ENCODE data around the gene EXOC3L2.

DNA sequence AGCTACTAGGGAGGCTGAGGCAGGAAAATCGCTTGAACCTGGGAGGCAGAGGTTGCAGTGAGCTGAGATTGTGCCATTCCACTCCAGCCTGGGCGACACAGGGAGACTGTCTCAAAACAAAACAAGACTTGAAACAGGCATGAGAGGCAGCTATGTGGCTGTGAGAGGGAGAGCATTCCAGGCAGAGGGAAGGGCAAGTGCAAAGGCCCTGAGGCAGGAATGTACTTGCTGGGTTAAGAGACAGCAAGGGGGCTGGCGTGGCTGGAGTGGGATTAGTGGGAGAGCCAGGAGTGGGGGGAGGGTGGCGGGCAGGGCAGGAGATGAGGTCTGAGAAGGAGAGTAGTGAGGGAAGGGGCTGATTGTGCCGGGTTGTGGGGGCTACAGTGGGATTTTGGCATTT lies 21.3 kb downstream of the EXOC3L2 start:
- TF ChIP-seq, protein P1, sequence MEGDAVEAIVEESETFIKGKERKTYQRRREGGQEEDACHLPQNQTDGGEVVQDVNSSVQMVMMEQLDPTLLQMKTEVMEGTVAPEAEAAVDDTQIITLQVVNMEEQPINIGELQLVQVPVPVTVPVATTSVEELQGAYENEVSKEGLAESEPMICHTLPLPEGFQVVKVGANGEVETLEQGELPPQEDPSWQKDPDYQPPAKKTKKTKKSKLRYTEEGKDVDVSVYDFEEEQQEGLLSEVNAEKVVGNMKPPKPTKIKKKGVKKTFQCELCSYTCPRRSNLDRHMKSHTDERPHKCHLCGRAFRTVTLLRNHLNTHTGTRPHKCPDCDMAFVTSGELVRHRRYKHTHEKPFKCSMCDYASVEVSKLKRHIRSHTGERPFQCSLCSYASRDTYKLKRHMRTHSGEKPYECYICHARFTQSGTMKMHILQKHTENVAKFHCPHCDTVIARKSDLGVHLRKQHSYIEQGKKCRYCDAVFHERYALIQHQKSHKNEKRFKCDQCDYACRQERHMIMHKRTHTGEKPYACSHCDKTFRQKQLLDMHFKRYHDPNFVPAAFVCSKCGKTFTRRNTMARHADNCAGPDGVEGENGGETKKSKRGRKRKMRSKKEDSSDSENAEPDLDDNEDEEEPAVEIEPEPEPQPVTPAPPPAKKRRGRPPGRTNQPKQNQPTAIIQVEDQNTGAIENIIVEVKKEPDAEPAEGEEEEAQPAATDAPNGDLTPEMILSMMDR (conservative IDR thresholded peaks at IDR 0.05; ENCODE audit: low read depth, low read length) = no peak
- no peak for TF ChIP-seq EZH2phosphoT487 (IDR thresholded peaks at IDR 0.05; ENCODE audit: borderline replicate concordance, low read length)
